HS-5 (cell line): Measurements from ENCODE around the gene GGN.
A peak's percentile ranks its signal among the peaks of the same experiment; 100 is the strongest.
"Not testable (repeated sequence)": the region's sequence is repeated elsewhere in the genome, so short reads cannot be mapped to it uniquely, and the experiment has no call there.

Experiments used
- DNase-seq: peaks from one replicate; pipeline ENCODE4 v3.0.0-alpha.2; 2012; ENCODE audit warnings: low read depth

Gene GGN

GRCh38 chr19:38386300-38386970, 1.4 kb downstream of the GGN start:
- no peak for DNase-seq

GRCh38 chr19:38385804-38386257, 2.0 kb downstream of the GGN start:
- no peak for DNase-seq

- no peak for DNase-seq
Measured at GRCh38 chr19:38385057-38385803, 2.6 kb downstream of the GGN start.

- no peak for DNase-seq
Measured at GRCh38 chr19:38384209-38385027, 3.4 kb downstream of the GGN start.

DNA sequence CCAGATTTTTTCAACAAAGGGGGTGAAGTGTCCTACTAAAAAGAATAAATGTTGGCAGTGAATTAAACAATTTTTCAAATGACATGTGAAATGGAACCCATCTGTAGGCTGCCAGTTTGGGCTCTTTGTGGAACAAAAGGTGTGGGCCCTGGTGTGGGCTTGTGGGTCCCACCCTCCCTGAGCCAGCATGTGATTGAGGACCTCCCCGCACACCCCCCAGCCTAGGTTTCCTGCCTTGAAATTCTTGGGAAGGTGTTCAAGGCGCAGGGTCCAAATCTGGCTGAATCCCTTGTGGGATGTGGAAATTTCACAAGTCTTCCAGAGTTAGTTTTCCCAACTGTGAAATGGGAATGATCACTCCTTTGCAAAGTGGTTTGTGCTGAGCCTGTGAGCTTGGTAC, 4.1 kb downstream of the GGN start:
- no peak for DNase-seq

DNA sequence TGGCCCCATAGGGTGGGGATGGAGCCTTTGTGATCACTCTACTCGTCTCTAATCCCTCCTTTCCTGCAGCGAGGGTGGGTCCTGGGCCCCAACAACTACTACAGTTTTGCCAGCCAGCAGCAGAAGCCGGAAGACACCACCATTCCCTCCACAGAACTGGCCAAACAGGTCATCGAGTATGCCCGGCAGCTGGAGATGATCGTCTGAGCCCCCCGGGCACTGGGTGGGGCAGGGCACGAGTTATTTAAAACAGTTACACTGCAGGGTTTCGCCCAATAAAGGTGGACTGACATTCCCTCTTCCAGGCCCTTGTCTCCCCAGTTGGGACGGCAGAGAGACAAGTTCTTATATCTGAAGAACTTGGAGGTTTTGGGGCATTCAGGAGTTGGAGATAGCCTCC, 4.7 kb downstream of the GGN start:
- DNase-seq: no peak

- DNase-seq: no peak
Measured at GRCh38 chr19:38381138-38381537, 6.7 kb downstream of the GGN start.

DNA sequence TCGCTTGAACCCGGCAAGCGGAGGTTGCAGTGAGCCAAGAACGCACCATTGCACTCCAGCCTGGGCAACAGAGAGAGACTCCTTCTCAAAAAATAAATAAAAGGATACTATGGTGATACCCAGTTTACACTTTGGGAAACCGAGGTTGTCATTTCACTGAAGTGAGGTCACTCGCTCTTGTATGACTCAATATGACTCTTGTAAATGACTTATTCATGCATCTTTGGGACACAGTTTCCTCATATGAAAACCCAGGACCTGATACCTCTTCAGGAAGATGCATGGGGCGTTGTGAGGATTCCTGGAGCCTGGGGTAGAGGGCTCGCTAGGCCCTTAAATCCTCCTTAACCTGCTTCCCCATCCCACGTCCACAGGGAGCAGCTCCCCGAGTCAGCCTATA, 9.0 kb downstream of the GGN start:
- DNase-seq: no peak

DNA sequence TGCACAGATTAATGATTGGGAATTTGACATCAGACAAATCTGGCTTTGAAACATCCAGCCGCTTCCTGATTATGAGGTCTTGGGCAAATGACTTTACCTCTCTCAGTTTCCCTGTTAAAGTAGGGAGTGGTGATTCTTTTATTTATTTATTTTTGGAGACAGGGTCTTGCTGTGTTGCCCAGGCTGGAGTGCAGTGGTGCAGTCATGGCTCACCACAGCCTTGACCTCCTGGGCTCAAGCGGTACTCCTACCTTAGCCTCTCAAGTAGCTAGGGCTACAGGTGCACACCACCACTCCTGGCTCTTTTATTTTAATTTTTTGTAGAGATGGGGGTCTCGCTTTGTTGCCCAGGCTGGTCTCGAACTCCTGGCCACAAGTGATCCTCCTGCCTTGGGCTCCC, 10.8 kb downstream of the GGN start:
- no peak for DNase-seq

- DNase-seq: no peak
Measured at GRCh38 chr19:38376576-38376975, 11.3 kb downstream of the GGN start.

GRCh38 chr19:38375748-38376147, 12.1 kb downstream of the GGN start:
- no peak for DNase-seq

- no peak for DNase-seq
Measured at GRCh38 chr19:38375098-38375493, 12.7 kb downstream of the GGN start.

DNA sequence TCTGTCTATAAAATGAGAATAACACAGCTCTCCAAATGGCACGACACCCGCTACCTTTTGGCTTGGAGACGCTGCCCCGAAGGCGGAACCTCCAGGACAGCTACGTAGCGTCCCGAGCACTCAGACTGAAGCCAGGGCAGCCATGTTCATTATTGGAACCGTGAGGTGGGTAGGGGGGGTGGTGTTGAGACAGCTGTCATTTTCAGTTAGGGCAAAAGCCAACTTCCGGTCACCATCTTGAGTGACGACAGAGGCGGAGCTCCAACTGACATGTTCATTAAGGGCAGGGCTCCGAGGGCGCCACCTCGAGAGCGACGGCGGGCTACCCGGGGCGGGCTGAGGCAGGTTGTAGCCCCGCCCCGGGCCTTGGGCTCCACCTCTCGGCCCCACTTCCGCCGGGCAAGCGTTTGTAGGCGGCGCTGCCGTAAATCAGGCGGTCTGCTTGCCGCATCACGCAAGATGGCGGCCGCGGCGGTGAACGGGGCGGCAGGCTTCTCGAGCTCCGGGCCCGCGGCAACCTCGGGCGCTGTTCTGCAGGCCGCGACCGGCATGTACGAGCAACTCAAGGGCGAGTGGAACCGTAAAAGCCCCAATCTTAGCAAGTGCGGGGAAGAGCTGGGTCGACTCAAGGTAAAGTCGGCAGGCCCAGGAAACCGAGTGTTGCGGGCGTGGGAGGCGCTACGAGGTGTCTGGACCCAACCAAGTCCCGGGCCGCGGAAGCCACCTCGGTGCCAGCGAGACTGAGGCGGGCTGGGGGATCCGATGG, 13.3 kb downstream of the GGN start, which contains the start of gene PSMD8:
Gene PSMD8, plus strand, starts transcription at position 240 of the 766 bp plus-strand sequence. Its CDS starts 31 bp downstream, at position 271.
- DNase-seq: peak; percentile 90

DNA sequence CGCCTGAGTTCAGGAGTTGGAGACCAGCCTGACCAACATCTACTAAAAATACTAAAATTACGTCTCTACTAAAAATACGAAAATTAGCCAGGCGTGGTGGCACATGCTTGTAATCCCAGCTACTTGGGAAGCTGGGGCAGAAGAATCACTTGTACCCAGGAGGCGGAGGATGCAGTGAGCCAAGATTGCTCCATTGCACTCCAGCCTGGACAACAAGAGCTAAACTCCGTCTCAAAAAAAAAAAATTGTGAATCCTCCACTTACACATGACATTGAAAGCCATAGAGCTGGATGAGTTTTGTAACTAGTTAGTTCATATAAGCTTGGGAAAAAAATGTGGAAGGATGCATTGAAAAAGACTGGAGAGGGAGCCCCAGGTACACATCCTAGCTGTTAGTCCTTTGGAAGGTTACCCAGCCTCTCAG, 13.9 kb downstream of the GGN start:
- DNase-seq: no peak

- DNase-seq: no peak
Measured at GRCh38 chr19:38371081-38371480, 16.8 kb downstream of the GGN start.

DNA sequence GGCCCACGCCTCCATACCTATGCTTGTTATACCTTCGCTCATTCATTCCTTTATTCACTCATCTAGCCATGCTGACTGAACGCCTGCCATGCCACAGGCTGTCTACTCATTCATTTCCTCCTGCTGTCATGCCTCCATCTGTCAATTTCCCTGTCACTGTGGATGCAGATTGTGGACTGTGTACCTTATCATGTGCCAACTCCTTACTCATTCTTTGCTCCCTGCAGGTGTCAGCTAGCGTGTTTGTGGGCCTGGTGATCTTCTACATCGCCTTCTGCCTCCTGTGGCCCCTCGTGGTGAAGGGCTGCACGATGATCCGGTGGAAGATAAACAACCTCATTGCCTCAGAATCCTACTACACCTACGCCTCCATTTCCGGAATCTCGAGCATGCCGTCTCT, 17.5 kb downstream of the GGN start:
- no peak for DNase-seq

DNA sequence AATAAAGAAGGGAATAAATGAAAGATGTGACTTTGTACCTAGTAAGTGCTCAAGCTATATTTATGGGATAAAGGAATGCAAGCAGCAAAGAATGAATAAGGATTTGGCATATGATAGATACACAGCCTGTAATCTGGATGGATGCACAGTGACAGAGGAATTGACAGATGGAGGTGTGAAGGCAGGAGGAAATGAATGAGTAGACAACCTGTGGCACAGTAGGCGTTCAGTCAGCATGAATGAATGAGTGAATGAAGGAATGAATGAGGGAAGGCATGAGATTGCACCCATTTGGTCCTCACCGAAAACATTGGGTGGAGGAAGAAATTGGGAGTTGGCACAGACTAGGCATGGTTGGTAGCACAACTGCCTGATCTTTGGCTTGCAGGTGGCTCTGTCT, 18.2 kb downstream of the GGN start:
- no peak for DNase-seq

DNA sequence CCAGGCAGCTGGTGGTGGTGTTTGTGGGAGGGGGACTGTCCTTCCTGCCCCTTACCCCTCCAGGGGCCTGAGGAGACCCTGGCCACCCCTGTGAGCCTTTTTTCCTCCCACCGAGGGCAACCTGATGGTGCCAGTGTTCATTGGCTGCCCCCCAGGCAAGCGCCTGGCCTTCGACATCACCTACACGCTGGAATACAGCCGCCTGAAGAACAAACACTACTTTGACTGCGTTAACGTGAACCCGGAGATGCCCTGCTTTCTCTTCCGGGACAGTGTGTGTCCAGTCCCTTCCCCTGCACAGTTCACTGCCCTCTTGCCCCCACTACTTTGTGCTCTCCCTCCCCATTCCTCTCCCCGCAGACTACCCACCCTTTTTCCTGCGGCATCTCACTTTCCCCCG, 20.8 kb downstream of the GGN start:
- no peak for DNase-seq

- not testable (repeated sequence) for DNase-seq
Measured at GRCh38 chr19:38362946-38363688, 24.7 kb downstream of the GGN start.

- DNase-seq: no peak
Measured at GRCh38 chr19:38362076-38362945, 25.5 kb downstream of the GGN start.
